ENCODE measurements around the gene PPARG.

DNA sequence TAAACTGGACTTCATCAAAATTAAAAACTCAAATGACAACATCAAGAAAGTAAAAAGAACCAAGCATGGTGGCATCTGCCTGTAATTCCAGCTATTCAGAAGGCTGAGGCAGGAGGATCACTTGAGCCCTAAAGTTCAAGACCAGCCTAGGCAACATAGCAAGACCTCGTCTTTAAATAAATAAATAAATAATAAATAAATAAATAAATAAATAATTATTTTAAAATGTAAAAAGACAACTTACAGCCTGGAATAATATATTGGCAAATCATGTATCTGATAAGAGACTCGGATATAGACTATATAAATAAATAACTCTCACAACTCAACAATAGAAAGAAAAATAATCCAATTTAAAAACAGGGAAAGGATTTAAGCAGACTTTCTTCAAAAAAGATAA lies 4.3 kb upstream of the PPARG start:
- no peak for TF ChIP-seq CREB1 (CRISPR knock-in tag; IDR thresholded peaks at IDR 0.05)
- TF ChIP-seq, protein P1, sequence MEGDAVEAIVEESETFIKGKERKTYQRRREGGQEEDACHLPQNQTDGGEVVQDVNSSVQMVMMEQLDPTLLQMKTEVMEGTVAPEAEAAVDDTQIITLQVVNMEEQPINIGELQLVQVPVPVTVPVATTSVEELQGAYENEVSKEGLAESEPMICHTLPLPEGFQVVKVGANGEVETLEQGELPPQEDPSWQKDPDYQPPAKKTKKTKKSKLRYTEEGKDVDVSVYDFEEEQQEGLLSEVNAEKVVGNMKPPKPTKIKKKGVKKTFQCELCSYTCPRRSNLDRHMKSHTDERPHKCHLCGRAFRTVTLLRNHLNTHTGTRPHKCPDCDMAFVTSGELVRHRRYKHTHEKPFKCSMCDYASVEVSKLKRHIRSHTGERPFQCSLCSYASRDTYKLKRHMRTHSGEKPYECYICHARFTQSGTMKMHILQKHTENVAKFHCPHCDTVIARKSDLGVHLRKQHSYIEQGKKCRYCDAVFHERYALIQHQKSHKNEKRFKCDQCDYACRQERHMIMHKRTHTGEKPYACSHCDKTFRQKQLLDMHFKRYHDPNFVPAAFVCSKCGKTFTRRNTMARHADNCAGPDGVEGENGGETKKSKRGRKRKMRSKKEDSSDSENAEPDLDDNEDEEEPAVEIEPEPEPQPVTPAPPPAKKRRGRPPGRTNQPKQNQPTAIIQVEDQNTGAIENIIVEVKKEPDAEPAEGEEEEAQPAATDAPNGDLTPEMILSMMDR (IDR thresholded peaks at IDR 0.05), result no peak
- no peak for TF ChIP-seq FOXJ3 (CRISPR knock-in tag; IDR thresholded peaks at IDR 0.05; ENCODE audit: borderline replicate concordance)
- TF ChIP-seq, protein P2, sequence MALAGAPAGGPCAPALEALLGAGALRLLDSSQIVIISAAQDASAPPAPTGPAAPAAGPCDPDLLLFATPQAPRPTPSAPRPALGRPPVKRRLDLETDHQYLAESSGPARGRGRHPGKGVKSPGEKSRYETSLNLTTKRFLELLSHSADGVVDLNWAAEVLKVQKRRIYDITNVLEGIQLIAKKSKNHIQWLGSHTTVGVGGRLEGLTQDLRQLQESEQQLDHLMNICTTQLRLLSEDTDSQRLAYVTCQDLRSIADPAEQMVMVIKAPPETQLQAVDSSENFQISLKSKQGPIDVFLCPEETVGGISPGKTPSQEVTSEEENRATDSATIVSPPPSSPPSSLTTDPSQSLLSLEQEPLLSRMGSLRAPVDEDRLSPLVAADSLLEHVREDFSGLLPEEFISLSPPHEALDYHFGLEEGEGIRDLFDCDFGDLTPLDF (CRISPR knock-in tag; IDR thresholded peaks at IDR 0.05), result no peak
- TF ChIP-seq, protein P3, sequence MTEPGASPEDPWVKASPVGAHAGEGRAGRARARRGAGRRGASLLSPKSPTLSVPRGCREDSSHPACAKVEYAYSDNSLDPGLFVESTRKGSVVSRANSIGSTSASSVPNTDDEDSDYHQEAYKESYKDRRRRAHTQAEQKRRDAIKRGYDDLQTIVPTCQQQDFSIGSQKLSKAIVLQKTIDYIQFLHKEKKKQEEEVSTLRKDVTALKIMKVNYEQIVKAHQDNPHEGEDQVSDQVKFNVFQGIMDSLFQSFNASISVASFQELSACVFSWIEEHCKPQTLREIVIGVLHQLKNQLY (CRISPR knock-in tag; IDR thresholded peaks at IDR 0.05), result no peak
